IMR-90 (cell line): Measurements from ENCODE around the gene VIPR1. TPM values are rescaled to one million over a fixed set of nuclear protein-coding genes. Genes with fewer than 3 reads are reported as not detected.

Experiments
- ATAC-seq: fragments of 200-7000 bp; cut with Tn5 transposase; 2 replicates; pipeline ENCODE4 v1.9.1; 2020; ENCODE audit warnings: low read depth, mild to moderate bottlenecking, moderate library complexity
- BruUV-seq: library from RNA; stranded (reverse); fragments of 400-500 nt; replicated peaks from 2 replicates; lab custom pipeline; 2021; lab: Mats Ljungman, UMichigan
- CTCF ChIA-PET: fragments of 300-600 bp; formaldehyde crosslinking; extraction: SDS; loops from one replicate; lab custom pipeline; 2021; ENCODE audit warnings: antibody characterized with exemption; lab: Yijun Ruan, JAX
- POLR2A ChIA-PET: fragments of 300-600 bp; sonication (Branson Sonifier 250); formaldehyde crosslinking; loops from one replicate; lab custom pipeline; 2022; ENCODE audit warnings: antibody characterized with exemption; ENCODE audit not compliant: unreplicated experiment; lab: Charles Lee
- DNase-seq: peaks from one replicate; pipeline ENCODE4 v3.0.0; 2013
- H2AFZ ChIP-seq: replicated peaks from 2 replicates; pipeline ENCODE3; 2013; ENCODE audit warnings: low read length, mild to moderate bottlenecking; ENCODE audit not compliant: poor library complexity
- H2AK5ac ChIP-seq: 2 replicates; pipeline ENCODE4 v1.6.1; 2013; ENCODE audit warnings: low read depth, low read length, inconsistent platforms
- H2AK9ac ChIP-seq: replicated peaks from 2 replicates; pipeline ENCODE3; 2013; ENCODE audit warnings: mild to moderate bottlenecking, low read depth, low read length, moderate library complexity; ENCODE audit not compliant: poor library complexity
- H2BK120ac ChIP-seq: 2 replicates; pipeline ENCODE4 v1.6.1; 2013; ENCODE audit warnings: low read depth, low read length, inconsistent platforms
- H2BK15ac ChIP-seq: 3 replicates; pipeline ENCODE4 v1.6.1; 2013; ENCODE audit warnings: low read depth, low read length, inconsistent platforms
- H2BK20ac ChIP-seq: 2 replicates; pipeline ENCODE4 v1.6.1; 2013; ENCODE audit warnings: low read depth, mild to moderate bottlenecking, inconsistent platforms, low read length, moderate library complexity
- H2BK5ac ChIP-seq: 2 replicates; pipeline ENCODE4 v1.6.1; 2013; ENCODE audit warnings: mild to moderate bottlenecking, low read depth, low read length, inconsistent platforms; ENCODE audit not compliant: poor library complexity, severe bottlenecking
- H3K14ac ChIP-seq: replicated peaks from 2 replicates; pipeline ENCODE4 v1.6.1; 2013; ENCODE audit warnings: low read depth, low read length, inconsistent platforms
- H3K18ac ChIP-seq: 2 replicates; pipeline ENCODE4 v1.6.1; 2013; ENCODE audit warnings: low read depth, low read length, control low read depth
- H3K23ac ChIP-seq: 2 replicates; pipeline ENCODE4 v1.6.1; 2013; ENCODE audit warnings: low read depth, low read length, inconsistent platforms
- H3K27ac ChIP-seq: 2 replicates; pipeline ENCODE4 v1.5.1; 2013; ENCODE audit warnings: mild to moderate bottlenecking, control low read depth, low read length; ENCODE audit not compliant: insufficient read depth
- H3K27me3 ChIP-seq: 2 replicates; pipeline ENCODE4 v1.6.1; 2013; ENCODE audit warnings: low read length; ENCODE audit not compliant: control insufficient read depth, insufficient read depth
- H3K36me3 ChIP-seq: 2 replicates; pipeline ENCODE4 v1.6.1; 2013; ENCODE audit warnings: low read length, mixed read lengths; ENCODE audit not compliant: control insufficient read depth, insufficient read depth
- H3K4ac ChIP-seq: 2 replicates; pipeline ENCODE4 v1.6.1; 2013; ENCODE audit warnings: low read depth, low read length, inconsistent platforms
- H3K4me1 ChIP-seq: 2 replicates; pipeline ENCODE4 v1.6.1; 2013; ENCODE audit warnings: low read length, mixed read lengths; ENCODE audit not compliant: control insufficient read depth, insufficient read depth
- H3K4me2 ChIP-seq: 2 replicates; pipeline ENCODE4 v1.6.1; 2013; ENCODE audit warnings: low read depth, mild to moderate bottlenecking, control low read depth, low read length, moderate library complexity
- H3K4me3 ChIP-seq: 2 replicates; pipeline ENCODE4 v1.5.1; 2013; ENCODE audit warnings: low read depth, mild to moderate bottlenecking, control low read depth, low read length, moderate library complexity; ENCODE audit not compliant: insufficient read depth
- H3K56ac ChIP-seq: 2 replicates; pipeline ENCODE4 v1.6.1; 2013; ENCODE audit warnings: low read length, inconsistent platforms; ENCODE audit not compliant: insufficient read depth; ENCODE audit errors: extremely low read depth
- H3K79me1 ChIP-seq, 2 experiments: 2 replicates each; pipeline ENCODE4 v1.6.1; 2013; ENCODE audit warnings: low read length in 2 of 2, inconsistent platforms in 1 of 2, low read depth in 1 of 2
- H3K9ac ChIP-seq: 2 replicates; pipeline ENCODE4 v1.6.1; 2013; ENCODE audit warnings: low read depth, low read length, control low read depth
- H3K9me1 ChIP-seq: 2 replicates; pipeline ENCODE4 v1.6.1; 2013; ENCODE audit warnings: low read length, inconsistent platforms; ENCODE audit not compliant: insufficient read depth
- H3K9me3 ChIP-seq: 2 replicates; pipeline ENCODE4 v1.6.1; 2013; ENCODE audit warnings: low read length; ENCODE audit not compliant: control insufficient read depth, insufficient read depth
- H4K20me1 ChIP-seq: 2 replicates; pipeline ENCODE4 v1.6.1; 2013; ENCODE audit warnings: low read length, inconsistent platforms; ENCODE audit not compliant: insufficient read depth
- H4K5ac ChIP-seq: 2 replicates; pipeline ENCODE4 v1.6.1; 2013; ENCODE audit warnings: mild to moderate bottlenecking, low read depth, low read length, control low read depth
- H4K8ac ChIP-seq, 2 experiments: 2 replicates each; pipeline ENCODE4 v1.6.1; 2013; ENCODE audit warnings: low read depth in 2 of 2, low read length in 2 of 2, control low read depth in 1 of 2, inconsistent platforms in 1 of 2
- H4K91ac ChIP-seq: 2 replicates; pipeline ENCODE4 v1.6.1; 2013; ENCODE audit warnings: low read depth, low read length, inconsistent platforms; ENCODE audit not compliant: insufficient read depth
- BHLHE40 ChIP-seq: fragments of 150-350 bp; IDR thresholded peaks from 2 replicates; pipeline ENCODE4 v1.6.1; 2016; ENCODE audit warnings: mild to moderate bottlenecking, low read depth, low read length
- CEBPB ChIP-seq: IDR thresholded peaks from 2 replicates; pipeline ENCODE4 v1.6.1; 2012; ENCODE audit warnings: low read depth, low read length, improper control_type of control experiment
- CTCF ChIP-seq: conservative IDR thresholded peaks from 2 replicates; pipeline ENCODE4 v1.5.1; 2012; ENCODE audit warnings: mild to moderate bottlenecking, low read depth, low read length, improper control_type of control experiment
- FOS ChIP-seq: fragments of 150-350 bp; IDR thresholded peaks from 2 replicates; pipeline ENCODE4 v1.6.1; 2016; ENCODE audit warnings: low read depth, low read length
- MAFK ChIP-seq: IDR thresholded peaks from 2 replicates; pipeline ENCODE4 v1.6.1; 2012; ENCODE audit warnings: low read depth, low read length, improper control_type of control experiment
- MAZ ChIP-seq: IDR thresholded peaks from 2 replicates; pipeline ENCODE4 v1.6.1; 2012; ENCODE audit warnings: low read depth, mild to moderate bottlenecking, low read length, improper control_type of control experiment, moderate library complexity, borderline replicate concordance
- NFE2L2 ChIP-seq: fragments of 150-350 bp; IDR thresholded peaks from 2 replicates; pipeline ENCODE4 v1.6.1; 2016; ENCODE audit warnings: low read depth, mild to moderate bottlenecking, low read length
- POLR2A ChIP-seq: IDR thresholded peaks from 2 replicates; pipeline ENCODE4 v1.6.1; 2012; ENCODE audit warnings: mild to moderate bottlenecking, low read depth, low read length
- RAD21 ChIP-seq: IDR thresholded peaks from 2 replicates; pipeline ENCODE4 v1.6.1; 2012; ENCODE audit warnings: low read length, improper control_type of control experiment
- RCOR1 ChIP-seq: IDR thresholded peaks from 2 replicates; pipeline ENCODE4 v1.6.1; 2012; ENCODE audit warnings: mild to moderate bottlenecking, low read length, improper control_type of control experiment; ENCODE audit not compliant: insufficient replicate concordance
- RFX5 ChIP-seq: IDR thresholded peaks from 2 replicates; pipeline ENCODE4 v1.8.0; 2012; ENCODE audit warnings: low read depth, mild to moderate bottlenecking, low read length, moderate library complexity
- USF2 ChIP-seq: fragments of 150-350 bp; IDR thresholded peaks from 2 replicates; pipeline ENCODE4 v1.6.1; 2017; ENCODE audit warnings: mild to moderate bottlenecking, antibody characterized with exemption, low read length, low read depth
- WGBS, 2 experiments: methylation state at CpG; one replicate each; pipeline versions ENCODE4 v1.1.5 to v1.1.7; 2013; ENCODE audit warnings: missing lambda C conversion rate in 2 of 2; ENCODE audit not compliant: insufficient read length in 1 of 2; ENCODE audit errors: extremely low coverage in 2 of 2; 5-methylcytosine and 5-hydroxymethylcytosine counted together
- dilution Hi-C: fragments of 300-500 bp; cut with HindIII; formaldehyde crosslinking; loops from one replicate; pipeline ENCODE4 v1.14.3; 2018; ENCODE audit warnings: low sequenced_read_pairs; ENCODE audit not compliant: unreplicated experiment
- in situ Hi-C: fragments of 300-500 bp; cut with MboI; formaldehyde crosslinking; loops from 3 replicates; pipeline ENCODE4 v1.14.3; 2019; ENCODE audit warnings: low sequenced_read_pairs, inconsistent platforms, mixed read lengths
- intact Hi-C: fragments of 100-400 bp; cut with micrococcal nuclease; formaldehyde crosslinking; loops from 2 replicates; pipeline ENCODE4 v1.10.0; 2022
- polyA plus RNA-seq, 3 experiments: library from polyadenylated mRNA; depleted of rRNA; stranded (reverse); fragments of >200 nt; gene quantifications; 2 replicates each; pipeline ENCODE4 v1.2.3, GENCODE V29; 2012; ENCODE audit warnings: low replicate concordance in 1 of 3
- total RNA-seq: library from RNA; depleted of rRNA; stranded (reverse); fragments of >200 nt; gene quantifications from 2 replicates; pipeline ENCODE4 v1.2.3, GENCODE V29; 2012

Gene VIPR1
- total and polyA plus RNA-seq, 2 of the 4 experiments (the other 2 are of a cell fraction) = not detected

- no peaks in the 10 kb centered on the region for H3K9me3 ChIP-seq
- H3K4ac ChIP-seq = no peak overlapping the region
- no peak overlapping the region for H2BK20ac ChIP-seq
- no peak overlapping the region for H2BK15ac ChIP-seq
- ChIA-PET CTCF (no interaction called here), POLR2A (no interaction called here)
- no peak overlapping the region for H2AFZ ChIP-seq
- no TSS peak for BruUV-seq
- no peak for ATAC-seq
- H2BK120ac ChIP-seq = no peak overlapping the region
- no peak overlapping the region for H3K56ac ChIP-seq
- no peak overlapping the region for H3K18ac ChIP-seq
- no peak overlapping the region for H2BK5ac ChIP-seq
- H3K9ac ChIP-seq = no peak overlapping the region
- H4K20me1 ChIP-seq = no peaks in the 10 kb centered on the region
- in situ Hi-C loops (no loop called here), dilution Hi-C loops (no loop called here), intact Hi-C loops (no loop called here)
- no peak overlapping the region for H3K14ac ChIP-seq
- H2AK5ac ChIP-seq = no peak overlapping the region
- no peak overlapping the region for H4K5ac ChIP-seq
- no peaks in the 10 kb centered on the region for H3K79me1 ChIP-seq
- peaks cover 58% of the 10 kb centered on the region for H3K27me3 ChIP-seq
- H3K27ac ChIP-seq = no peak overlapping the region
- H3K36me3 ChIP-seq = no peaks in the 10 kb centered on the region
- no peak overlapping the region for H4K8ac ChIP-seq
- no peak overlapping the region for H4K91ac ChIP-seq
- TF ChIP-seq POLR2A = no peak
- TF ChIP-seq MAFK = no peak
- TF ChIP-seq CEBPB = no peak
- no peak for TF ChIP-seq RCOR1
- TF ChIP-seq BHLHE40 = no peak
- no peak for TF ChIP-seq RFX5
- no peak for TF ChIP-seq FOS
- no peak for TF ChIP-seq RAD21
- TF ChIP-seq NFE2L2 = no peak
- no peak for TF ChIP-seq USF2
- TF ChIP-seq CTCF = no peak
- TF ChIP-seq MAZ = no peak
- DNase-seq = no peak
- no peak overlapping the region for H3K23ac ChIP-seq
- H3K4me1 ChIP-seq = no peaks in the 10 kb centered on the region
- no peaks in the 10 kb centered on the region; the same call in 1 of the 2 replicates for H3K9me1 ChIP-seq
- H2AK9ac ChIP-seq = no peak overlapping the region
- no peak overlapping the region for H3K4me2 ChIP-seq
- no CpG with 5 or more reads among the region's 4 CpGs for WGBS, 2 experiments
- H3K4me3 ChIP-seq = no peak overlapping the region
These were observed 1.5 kb upstream of the VIPR1 start for GRCh38 chr3:42500909-42501308.
